ENCODE results near the gene CDKN2AIP.
"Not testable (repeated sequence)": the region's sequence is repeated elsewhere in the genome, so short reads cannot be mapped to it uniquely, and the experiment has no call there.

CDKN2AIP gene

GRCh38 chr4:183455431-183456195, 11.2 kb downstream of the CDKN2AIP start:
- no peak for DNase-seq

GRCh38 chr4:183458005-183458404, 13.6 kb downstream of the CDKN2AIP start:
- DNase-seq, result no peak

GRCh38 chr4:183463903-183464619, 19.6 kb downstream of the CDKN2AIP start:
- not testable (repeated sequence) for DNase-seq

- not testable (repeated sequence) for DNase-seq
Measured at GRCh38 chr4:183465879-183466278, 21.4 kb downstream of the CDKN2AIP start.

GRCh38 chr4:183467246-183467645, 22.8 kb downstream of the CDKN2AIP start:
- no peak for DNase-seq

GRCh38 chr4:183468210-183469095, 24.0 kb downstream of the CDKN2AIP start:
- DNase-seq, result no peak

- no peak for DNase-seq
Measured at GRCh38 chr4:183469285-183469684, 24.8 kb downstream of the CDKN2AIP start.

GRCh38 chr4:183469936-183470335, 25.5 kb downstream of the CDKN2AIP start:
- DNase-seq, result no peak

- DNase-seq, result no peak
Measured at GRCh38 chr4:183470821-183471220, 26.4 kb downstream of the CDKN2AIP start.

- DNase-seq, result peak; percentile 16
Measured at GRCh38 chr4:183471946-183472708, 27.7 kb downstream of the CDKN2AIP start.

GRCh38 chr4:183478123-183478522, 33.7 kb downstream of the CDKN2AIP start:
- no peak for DNase-seq

- no peak for DNase-seq
Measured at GRCh38 chr4:183478926-183479325, 34.5 kb downstream of the CDKN2AIP start.

GRCh38 chr4:183482515-183483095, 38.2 kb downstream of the CDKN2AIP start:
- not testable (repeated sequence) for DNase-seq

- no peak for DNase-seq
Measured at GRCh38 chr4:183483997-183484396, 39.6 kb downstream of the CDKN2AIP start.

GRCh38 chr4:183485411-183486160, 41.1 kb downstream of the CDKN2AIP start:
- DNase-seq, result no peak

- no peak for DNase-seq
Measured at GRCh38 chr4:183492791-183493222, 48.4 kb downstream of the CDKN2AIP start.

GRCh38 chr4:183493246-183493645, 48.8 kb downstream of the CDKN2AIP start:
- DNase-seq, result no peak

GRCh38 chr4:183495184-183495583, 50.7 kb downstream of the CDKN2AIP start:
- no peak for DNase-seq

Measured in NCI-H526 treated with DMSO at 0.1 percent for 48 hours (cell line).